Activated CD8-positive, alpha-beta T cell treated with anti-CD3 and anti-CD28 coated beads for 36 hours (primary cell): ENCODE measurements around the gene TNS1. TPM values are rescaled to one million over a fixed set of nuclear protein-coding genes. Genes with fewer than 3 reads are reported as not detected.
"Not testable (repeated sequence)": the region's sequence is repeated elsewhere in the genome, so short reads cannot be mapped to it uniquely, and the experiment has no call there.

ENCODE experiments used
- ATAC-seq: fragments of 200-7000 bp; cut with Tn5 transposase; one replicate; pipeline ENCODE4 v1.10.0; 2021; ENCODE audit warnings: mild to moderate bottlenecking, moderate library complexity
- CTCF ChIA-PET: fragments of 350-600 bp; sonication (Branson Sonifier 250); formaldehyde crosslinking; loops from one replicate; lab custom pipeline; 2021; ENCODE audit warnings: antibody characterized with exemption; lab: Charles Lee
- POLR2A ChIA-PET: fragments of 350-600 bp; sonication (Branson Sonifier 250); formaldehyde crosslinking; loops from one replicate; lab custom pipeline; 2021; ENCODE audit warnings: antibody characterized with exemption; lab: Charles Lee
- DNase-seq: peaks from one replicate; pipeline ENCODE4 v3.0.0-alpha.2; 2020
- H3K27ac Mint-ChIP-seq: one replicate; pipeline ENCODE4 v1.8.0; 2021; ENCODE audit warnings: mild to moderate bottlenecking, mixed read lengths
- H3K27me3 Mint-ChIP-seq: one replicate; pipeline ENCODE4 v1.8.0; 2021; ENCODE audit warnings: mixed read lengths
- H3K36me3 Mint-ChIP-seq: one replicate; pipeline ENCODE4 v1.8.0; 2021; ENCODE audit warnings: low read depth, mixed read lengths
- H3K4me1 Mint-ChIP-seq: one replicate; pipeline ENCODE4 v1.8.0; 2021; ENCODE audit warnings: low read depth, mixed read lengths
- H3K4me3 Mint-ChIP-seq: one replicate; pipeline ENCODE4 v1.8.0; 2021; ENCODE audit warnings: mild to moderate bottlenecking, moderate library complexity, mixed read lengths
- H3K9me3 Mint-ChIP-seq: one replicate; pipeline ENCODE4 v1.8.0; 2021; ENCODE audit warnings: mixed read lengths
- CTCF ChIP-seq: fragments of 200-600 bp; IDR thresholded peaks from one replicate; pipeline ENCODE4 v1.8.0; 2022; ENCODE audit warnings: antibody characterized with exemption, mild to moderate bottlenecking
- intact Hi-C: fragments of 100-400 bp; cut with micrococcal nuclease; formaldehyde crosslinking; loops from one replicate; pipeline ENCODE4 v1.10.0; 2022
- total RNA-seq, 2 experiments: library from RNA; stranded (reverse); gene quantifications; one replicate each; pipeline ENCODE4 v1.2.3, GENCODE V29; 2021

TNS1 gene
- total RNA-seq, 2 experiments from 2014 or later, result 1.8 to 2.0 TPM

- no peaks in the 10 kb centered on the region for H3K4me1 Mint-ChIP-seq
- H3K36me3 Mint-ChIP-seq, result no peaks in the 10 kb centered on the region
- no peaks in the 10 kb centered on the region for H3K27me3 Mint-ChIP-seq
- ChIA-PET POLR2A (no interaction called here), CTCF (interaction anchor here (1.2 kb wide), 1 partner anchor 24 kb away, joined by 3 read pairs; no protein-coding TSS in a partner anchor)
- H3K9me3 Mint-ChIP-seq, result no peaks in the 10 kb centered on the region
- TF ChIP-seq CTCF, result no peak
- DNase-seq, result no peak
- intact Hi-C loops, result no loop called here
- H3K4me3 Mint-ChIP-seq, result no peak overlapping the region
- no peak overlapping the region for H3K27ac Mint-ChIP-seq
- ATAC-seq, result no peak
Observed at GRCh38 chr2:217809736-217810135, 193.1 kb downstream of the TNS1 start.

- H3K27ac Mint-ChIP-seq, CTCF ChIA-PET, ATAC-seq, H3K27me3 Mint-ChIP-seq, H3K4me1 Mint-ChIP-seq, H3K9me3 Mint-ChIP-seq, intact Hi-C loops, POLR2A ChIA-PET, H3K36me3 Mint-ChIP-seq, DNase-seq, H3K4me3 Mint-ChIP-seq: not testable (repeated sequence)
Observed at GRCh38 chr2:217808967-217809366, 193.8 kb downstream of the TNS1 start.

GRCh38 chr2:217808326-217808725 is 194.5 kb downstream of the TNS1 start:
- ChIA-PET CTCF (interaction anchor here (0.6 to 1.8 kb wide), 2 partner anchors 19 to 23 kb away, joined by 4 to 5 read pairs; no protein-coding TSS in a partner anchor), POLR2A (no interaction called here)
- no peak for TF ChIP-seq CTCF
- no peaks in the 10 kb centered on the region for H3K36me3 Mint-ChIP-seq
- DNase-seq (no peak), ATAC-seq (no peak)
- no peak overlapping the region for H3K27ac Mint-ChIP-seq
- intact Hi-C loops, result no loop called here
- no peaks in the 10 kb centered on the region for H3K4me1 Mint-ChIP-seq
- no peak overlapping the region for H3K4me3 Mint-ChIP-seq
- H3K9me3 Mint-ChIP-seq, result no peaks in the 10 kb centered on the region
- no peaks in the 10 kb centered on the region for H3K27me3 Mint-ChIP-seq

GRCh38 chr2:217807753-217808152 is 195.0 kb downstream of the TNS1 start:
- H3K4me3 Mint-ChIP-seq, result no peak overlapping the region
- intact Hi-C loops, result no loop called here
- ChIA-PET POLR2A (no interaction called here), CTCF (interaction anchor here (0.6 to 1.8 kb wide), 2 partner anchors 18 to 22 kb away, joined by 4 to 5 read pairs; no protein-coding TSS in a partner anchor)
- H3K4me1 Mint-ChIP-seq, result no peaks in the 10 kb centered on the region
- H3K27ac Mint-ChIP-seq, result no peak overlapping the region
- ATAC-seq (no peak), DNase-seq (no peak)
- no peaks in the 10 kb centered on the region for H3K9me3 Mint-ChIP-seq
- H3K36me3 Mint-ChIP-seq, result no peaks in the 10 kb centered on the region
- H3K27me3 Mint-ChIP-seq, result no peaks in the 10 kb centered on the region
- TF ChIP-seq CTCF, result no peak

GRCh38 chr2:217807025-217807424 is 195.8 kb downstream of the TNS1 start:
- Mint-ChIP-seq H3K36me3 (no peaks in the 10 kb centered on the region), H3K9me3 (no peaks in the 10 kb centered on the region), H3K27me3 (no peaks in the 10 kb centered on the region), H3K27ac (no peak overlapping the region), H3K4me1 (no peaks in the 10 kb centered on the region), H3K4me3 (no peak overlapping the region)
- intact Hi-C loops, result no loop called here
- DNase-seq (no peak), ATAC-seq (no peak)
- TF ChIP-seq CTCF, result no peak
- CTCF ChIA-PET, result interaction anchor here (1.8 kb wide), 1 partner anchor 21 kb away, joined by 5 read pairs; no protein-coding TSS in a partner anchor
- POLR2A ChIA-PET, result no interaction called here

GRCh38 chr2:217806482-217806765 is 196.4 kb downstream of the TNS1 start:
- ATAC-seq, result no peak
- no peaks in the 10 kb centered on the region for H3K4me1 Mint-ChIP-seq
- H3K27ac Mint-ChIP-seq, result no peak overlapping the region
- no peak for TF ChIP-seq CTCF
- no peaks in the 10 kb centered on the region for H3K36me3 Mint-ChIP-seq
- no peak for DNase-seq
- CTCF ChIA-PET, result interaction anchor here (1.8 kb wide), 1 partner anchor 21 kb away, joined by 5 read pairs; no protein-coding TSS in a partner anchor
- no peaks in the 10 kb centered on the region for H3K9me3 Mint-ChIP-seq
- H3K4me3 Mint-ChIP-seq, result no peak overlapping the region
- intact Hi-C loops, result no loop called here
- POLR2A ChIA-PET, result no interaction called here
- no peaks in the 10 kb centered on the region for H3K27me3 Mint-ChIP-seq
